ENCODE measurements around the gene ZNF444. TPM values are rescaled to one million over a fixed set of nuclear protein-coding genes. Genes with fewer than 3 reads are reported as not detected.

The ZNF444 gene
- total and polyA plus RNA-seq, 4 donors = 27.8 to 55.5 (median 41.6) TPM

GRCh38 chr19:56116606-56117005 is 24.5 kb upstream of the ZNF444 start:
- 90 to 95% methylated on average over 6 of the region's 6 CpGs for WGBS, 2 donors
- no peak for ATAC-seq (ENCODE audit: insufficient read depth, low FRiP score)
- Histone ChIP-seq H3K36me3 (ENCODE audit: control insufficient read depth in 4 of 4, insufficient read depth in 4 of 4, low read length in 4 of 4) (peaks cover 0 to 5% (median 2%) of the 10 kb centered on the region in 4 donors), H3K9ac (ENCODE audit: insufficient read depth in 1 of 2, low read length in 2 of 2) (no peak overlapping the region), H3K4me1 (ENCODE audit: control insufficient read depth in 5 of 5, insufficient read depth in 5 of 5, low read length in 5 of 5) (peaks cover 9 to 47% (median 34%) of the 10 kb centered on the region in 5 donors), H3K27ac (ENCODE audit: low read depth in 1 of 2, low read length in 1 of 2) (no peak overlapping the region), H3K27me3 (ENCODE audit: control insufficient read depth in 3 of 3, insufficient read depth in 3 of 3, low read length in 2 of 3) (no peaks in the 10 kb centered on the region), H3K4me3 (no peak overlapping the region), H3K9me3 (ENCODE audit: control insufficient read depth in 4 of 4, insufficient read depth in 3 of 4, low read length in 3 of 4) (no peaks in the 10 kb centered on the region)
- no peak for DNase-seq
- TF ChIP-seq CTCF (IDR thresholded peaks at IDR 0.05; ENCODE audit: control extremely low read depth, extremely low read depth) = no peak

GRCh38 chr19:56117376-56117884 is 23.7 kb upstream of the ZNF444 start:
- H3K9ac ChIP-seq (ENCODE audit: insufficient read depth in 1 of 2, low read length in 2 of 2) = no peak overlapping the region
- no peak for DNase-seq
- H3K4me3 ChIP-seq = no peak overlapping the region
- peaks cover 0 to 5% (median 2%) of the 10 kb centered on the region in 4 donors for H3K36me3 ChIP-seq (ENCODE audit: control insufficient read depth in 4 of 4, insufficient read depth in 4 of 4, low read length in 4 of 4)
- ATAC-seq (ENCODE audit: insufficient read depth, low FRiP score) = no peak
- no peak overlapping the region for H3K27ac ChIP-seq (ENCODE audit: low read depth in 1 of 2, low read length in 1 of 2)
- peaks cover 13 to 41% (median 26%) of the 10 kb centered on the region in 5 donors for H3K4me1 ChIP-seq (ENCODE audit: control insufficient read depth in 5 of 5, insufficient read depth in 5 of 5, low read length in 5 of 5)
- H3K9me3 ChIP-seq (ENCODE audit: control insufficient read depth in 4 of 4, insufficient read depth in 3 of 4, low read length in 3 of 4) = no peaks in the 10 kb centered on the region
- WGBS, 2 donors = 82 to 86% methylated on average over 14 of the region's 14 CpGs
- TF ChIP-seq CTCF (IDR thresholded peaks at IDR 0.05; ENCODE audit: control extremely low read depth, extremely low read depth) = no peak
- H3K27me3 ChIP-seq (ENCODE audit: control insufficient read depth in 3 of 3, insufficient read depth in 3 of 3, low read length in 2 of 3) = no peaks in the 10 kb centered on the region

GRCh38 chr19:56117889-56118288 is 23.2 kb upstream of the ZNF444 start:
- TF ChIP-seq CTCF (IDR thresholded peaks at IDR 0.05; ENCODE audit: control extremely low read depth, extremely low read depth) = no peak
- H3K27me3 ChIP-seq (ENCODE audit: control insufficient read depth in 3 of 3, insufficient read depth in 3 of 3, low read length in 2 of 3) = no peaks in the 10 kb centered on the region
- H3K27ac ChIP-seq (ENCODE audit: low read depth in 1 of 2, low read length in 1 of 2) = no peak overlapping the region
- ATAC-seq (ENCODE audit: insufficient read depth, low FRiP score) (no peak), DNase-seq (no peak)
- no peak overlapping the region for H3K4me3 ChIP-seq
- peaks cover 0 to 5% (median 2%) of the 10 kb centered on the region in 4 donors for H3K36me3 ChIP-seq (ENCODE audit: control insufficient read depth in 4 of 4, insufficient read depth in 4 of 4, low read length in 4 of 4)
- H3K9ac ChIP-seq (ENCODE audit: insufficient read depth in 1 of 2, low read length in 2 of 2) = no peak overlapping the region
- peaks cover 10 to 38% (median 22%) of the 10 kb centered on the region in 5 donors for H3K4me1 ChIP-seq (ENCODE audit: control insufficient read depth in 5 of 5, insufficient read depth in 5 of 5, low read length in 5 of 5)
- H3K9me3 ChIP-seq (ENCODE audit: control insufficient read depth in 4 of 4, insufficient read depth in 3 of 4, low read length in 3 of 4) = no peaks in the 10 kb centered on the region
- 67 to 71% methylated on average over 9 of the region's 9 CpGs for WGBS, 2 donors
